ENCODE results near the gene TBL3. TPM values are rescaled to one million over a fixed set of nuclear protein-coding genes. Genes with fewer than 3 reads are reported as not detected.

Gene TBL3
- total RNA-seq, 1 donor from 2014 or later: 24.4 TPM

DNA sequence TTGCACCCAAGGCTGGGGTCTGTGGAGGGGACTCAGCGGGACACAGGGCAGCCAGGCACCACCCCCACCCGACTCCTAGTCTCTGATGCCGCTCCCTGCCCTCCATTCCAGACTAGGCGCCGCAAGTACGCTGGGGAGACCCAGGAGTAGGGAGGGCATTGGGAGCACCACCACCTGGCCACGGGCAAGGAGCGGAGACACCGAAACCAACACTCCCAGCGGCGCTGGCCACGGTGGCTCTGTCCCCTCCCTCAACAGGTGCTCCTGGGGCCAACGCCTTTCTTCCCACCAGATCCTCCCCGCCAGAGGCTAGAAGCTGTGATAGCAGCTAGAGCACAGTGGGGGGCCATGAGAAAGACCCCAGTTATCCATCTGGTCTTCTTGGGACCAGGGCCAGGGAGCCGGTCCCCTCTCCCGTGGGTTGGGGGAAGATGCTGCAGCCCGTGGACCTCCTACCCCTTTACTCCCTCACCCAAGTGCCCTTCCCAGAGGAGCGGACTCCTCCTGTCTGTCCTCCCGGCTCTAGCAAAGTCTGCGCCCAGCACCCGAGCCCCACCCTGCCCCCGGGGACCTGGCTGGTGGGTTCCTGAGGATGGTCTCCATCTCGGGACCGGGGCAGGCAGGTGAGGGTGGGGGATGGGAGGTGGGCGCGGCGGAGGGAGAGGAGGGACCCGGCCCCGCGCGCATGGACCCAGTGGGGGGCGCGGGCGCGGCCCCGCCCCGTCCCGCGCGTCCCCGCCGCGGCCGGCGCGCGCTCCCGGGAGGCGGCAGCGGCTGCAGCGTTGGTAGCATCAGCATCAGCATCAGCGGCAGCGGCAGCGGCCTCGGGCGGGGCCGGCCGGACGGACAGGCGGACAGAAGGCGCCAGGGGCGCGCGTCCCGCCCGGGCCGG lies 17.6 kb downstream of the TBL3 start, which contains the start of gene SYNGR3:
Gene SYNGR3, plus strand, starts transcription at position 762 of the 892 bp plus-strand sequence. CDS start 133 bp downstream, outside the sequence.
- TF ChIP-seq, protein P1, sequence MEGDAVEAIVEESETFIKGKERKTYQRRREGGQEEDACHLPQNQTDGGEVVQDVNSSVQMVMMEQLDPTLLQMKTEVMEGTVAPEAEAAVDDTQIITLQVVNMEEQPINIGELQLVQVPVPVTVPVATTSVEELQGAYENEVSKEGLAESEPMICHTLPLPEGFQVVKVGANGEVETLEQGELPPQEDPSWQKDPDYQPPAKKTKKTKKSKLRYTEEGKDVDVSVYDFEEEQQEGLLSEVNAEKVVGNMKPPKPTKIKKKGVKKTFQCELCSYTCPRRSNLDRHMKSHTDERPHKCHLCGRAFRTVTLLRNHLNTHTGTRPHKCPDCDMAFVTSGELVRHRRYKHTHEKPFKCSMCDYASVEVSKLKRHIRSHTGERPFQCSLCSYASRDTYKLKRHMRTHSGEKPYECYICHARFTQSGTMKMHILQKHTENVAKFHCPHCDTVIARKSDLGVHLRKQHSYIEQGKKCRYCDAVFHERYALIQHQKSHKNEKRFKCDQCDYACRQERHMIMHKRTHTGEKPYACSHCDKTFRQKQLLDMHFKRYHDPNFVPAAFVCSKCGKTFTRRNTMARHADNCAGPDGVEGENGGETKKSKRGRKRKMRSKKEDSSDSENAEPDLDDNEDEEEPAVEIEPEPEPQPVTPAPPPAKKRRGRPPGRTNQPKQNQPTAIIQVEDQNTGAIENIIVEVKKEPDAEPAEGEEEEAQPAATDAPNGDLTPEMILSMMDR (IDR thresholded peaks at IDR 0.05; ENCODE audit: insufficient read depth, low read depth, low read length): no peak
- peak; percentile 93 for TF ChIP-seq EZH2 (IDR thresholded peaks at IDR 0.05; ENCODE audit: insufficient read depth, low read length)
- Mint-ChIP-seq H3K27me3 (ENCODE audit: low read depth, unreplicated experiment) (peaks cover 17% of the 10 kb centered on the region), H3K4me1 (ENCODE audit: low read depth, unreplicated experiment) (no peaks in the 10 kb centered on the region), H3K4me3 (ENCODE audit: unreplicated experiment) (no peak within 1 kb of the TSS), H3K27ac (ENCODE audit: unreplicated experiment) (no peak within 1 kb of the TSS), H3K36me3 (ENCODE audit: low read depth, unreplicated experiment) (peaks cover 3% of the 10 kb centered on the region), H3K9me3 (ENCODE audit: unreplicated experiment) (no peaks in the 10 kb centered on the region)
- Histone ChIP-seq H4K20me1 (ENCODE audit: insufficient read depth, low read length) (peaks cover 15% of the 10 kb centered on the region), H3K4me1 (ENCODE audit: insufficient read depth, low read length) (peaks cover 24% of the 10 kb centered on the region), H2AFZ (ENCODE audit: low read depth, low read length) (peak within 1 kb of the TSS; percentile 34), H3K27me3 (ENCODE audit: insufficient read depth, low read length) (peaks cover 25% of the 10 kb centered on the region), H3K4me3 (ENCODE audit: insufficient read depth, low read depth, low read length) (no peak within 1 kb of the TSS), H3K79me2 (ENCODE audit: insufficient read depth, low read length) (peaks cover 16% of the 10 kb centered on the region), H3K4me2 (ENCODE audit: low read length) (peak within 1 kb of the TSS; percentile 48), H3K27ac (ENCODE audit: low read depth, low read length) (no peak within 1 kb of the TSS), H3K9me3 (ENCODE audit: insufficient read depth, low read depth, low read length) (peaks cover 3% of the 10 kb centered on the region), H3K36me3 (ENCODE audit: insufficient read depth, low read length) (peaks cover 5% of the 10 kb centered on the region), H3K9ac (ENCODE audit: low read length) (no peak within 1 kb of the TSS)
- no peak for FAIRE-seq
- no peak for DNase-seq (ENCODE audit: low read depth)

DNA sequence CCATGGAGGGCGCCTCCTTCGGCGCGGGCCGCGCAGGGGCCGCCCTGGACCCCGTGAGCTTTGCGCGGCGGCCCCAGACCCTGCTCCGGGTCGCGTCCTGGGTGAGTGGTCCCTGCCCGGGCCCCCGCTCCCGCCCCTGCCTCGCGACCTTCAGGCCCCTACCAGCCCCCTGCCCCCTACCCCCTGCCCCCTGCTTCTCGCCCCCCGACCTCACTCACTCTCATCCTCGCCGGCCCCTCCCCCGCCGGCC lies 18.2 kb downstream of the TBL3 start:
- Mint-ChIP-seq H3K9me3 (ENCODE audit: unreplicated experiment) (no peaks in the 10 kb centered on the region), H3K27me3 (ENCODE audit: low read depth, unreplicated experiment) (peaks cover 17% of the 10 kb centered on the region), H3K36me3 (ENCODE audit: low read depth, unreplicated experiment) (peaks cover 3% of the 10 kb centered on the region), H3K27ac (ENCODE audit: unreplicated experiment) (no peak overlapping the region), H3K4me1 (ENCODE audit: low read depth, unreplicated experiment) (no peaks in the 10 kb centered on the region), H3K4me3 (ENCODE audit: unreplicated experiment) (no peak overlapping the region)
- Histone ChIP-seq H3K79me2 (ENCODE audit: insufficient read depth, low read length) (peaks cover 12% of the 10 kb centered on the region), H3K27ac (ENCODE audit: low read depth, low read length) (no peak overlapping the region), H3K4me2 (ENCODE audit: low read length) (peak overlapping the region; percentile 48), H2AFZ (ENCODE audit: low read depth, low read length) (no peak overlapping the region), H3K9ac (ENCODE audit: low read length) (no peak overlapping the region), H3K27me3 (ENCODE audit: insufficient read depth, low read length) (peaks cover 25% of the 10 kb centered on the region), H3K4me3 (ENCODE audit: insufficient read depth, low read depth, low read length) (no peak overlapping the region), H4K20me1 (ENCODE audit: insufficient read depth, low read length) (peaks cover 14% of the 10 kb centered on the region), H3K36me3 (ENCODE audit: insufficient read depth, low read length) (peaks cover 5% of the 10 kb centered on the region), H3K4me1 (ENCODE audit: insufficient read depth, low read length) (peaks cover 19% of the 10 kb centered on the region), H3K9me3 (ENCODE audit: insufficient read depth, low read depth, low read length) (peaks cover 3% of the 10 kb centered on the region)
- TF ChIP-seq, protein P1 (IDR thresholded peaks at IDR 0.05; ENCODE audit: insufficient read depth, low read depth, low read length): no peak
- TF ChIP-seq EZH2 (IDR thresholded peaks at IDR 0.05; ENCODE audit: insufficient read depth, low read length): no peak
- DNase-seq (ENCODE audit: low read depth) (no peak), FAIRE-seq (no peak)
